Fibroblast of villous mesenchyme (primary cell): ENCODE data around the gene SRP54. TPM values are rescaled to one million over a fixed set of nuclear protein-coding genes. Genes with fewer than 3 reads are reported as not detected.

Source experiments
- DNase-seq: peaks from one replicate; pipeline ENCODE4 v3.0.0-alpha.2; 2010; ENCODE audit warnings: low read depth
- H3K4me3 ChIP-seq: 2 replicates; pipeline ENCODE4 v1.5.1; 2011; ENCODE audit warnings: low read depth, mild to moderate bottlenecking, low read length
- CTCF ChIP-seq: IDR thresholded peaks from 2 replicates; pipeline ENCODE4 v1.5.1; 2012; ENCODE audit warnings: low read depth, mild to moderate bottlenecking, low read length; ENCODE audit not compliant: insufficient read depth
- total RNA-seq: library from RNA; depleted of rRNA; stranded (reverse); fragments of >200 nt; gene quantifications from 2 replicates; pipeline ENCODE4 v1.2.3, GENCODE V29; 2012

SRP54 gene
- total RNA-seq, 1 donor = 108 TPM

- no peak for DNase-seq
- TF ChIP-seq CTCF = no peak
- peak overlapping the region; percentile 96 for H3K4me3 ChIP-seq
Measured at GRCh38 chr14:35045798-35046047, 62.9 kb downstream of the SRP54 start.

GRCh38 chr14:35046048-35046750 is 63.4 kb downstream of the SRP54 start, which contains the start of gene FAM177A1:
Gene FAM177A1 (plus strand): TSS chr14:35046272. CDS start chr14:35046464, 192 bp downstream.
- peak within 1 kb of the TSS; percentile 96 for H3K4me3 ChIP-seq
- TF ChIP-seq CTCF = no peak
- peak; percentile 98 for DNase-seq

- DNase-seq = peak; percentile 47
- H3K4me3 ChIP-seq = peak overlapping the region; percentile 96
- TF ChIP-seq CTCF = no peak
Measured at GRCh38 chr14:35046751-35047536, 64.2 kb downstream of the SRP54 start.

- DNase-seq = no peak
- TF ChIP-seq CTCF = no peak
- peak overlapping the region; percentile 96 for H3K4me3 ChIP-seq
Measured at GRCh38 chr14:35047976-35048513, 65.3 kb downstream of the SRP54 start.

- peak; percentile 72 for DNase-seq
- TF ChIP-seq CTCF = no peak
- no peak overlapping the region for H3K4me3 ChIP-seq
Measured at GRCh38 chr14:35050652-35051051, 67.9 kb downstream of the SRP54 start.

- DNase-seq = peak; percentile 93
- TF ChIP-seq CTCF = no peak
- H3K4me3 ChIP-seq = no peak overlapping the region
Measured at GRCh38 chr14:35051796-35052195, 69.0 kb downstream of the SRP54 start.
